HepG2 (cell line): ENCODE data around the gene FBXO33. TPM values are rescaled to one million over a fixed set of nuclear protein-coding genes. Genes with fewer than 3 reads are reported as not detected.

Experiments used
- ATAC-seq: fragments of 200-7000 bp; cut with Tn5 transposase; 3 replicates; pipeline ENCODE4 v1.9.1; 2020; ENCODE audit warnings: mild to moderate bottlenecking, moderate library complexity
- BruUV-seq: library from RNA; stranded (reverse); fragments of 400-500 nt; replicated peaks from 2 replicates; lab custom pipeline; 2021; lab: Mats Ljungman, UMichigan
- CTCF ChIA-PET: fragments of 300-600 bp; formaldehyde crosslinking; extraction: SDS; loops from one replicate; lab custom pipeline; 2021; ENCODE audit warnings: low total read pairs, inconsistent platforms, low intra/inter-chr PET ratio; lab: Yijun Ruan, JAX
- POLR2A ChIA-PET: fragments of 350-600 bp; sonication (Branson Sonifier 250); formaldehyde crosslinking; loops from one replicate; lab custom pipeline; 2020; ENCODE audit warnings: antibody characterized with exemption, inconsistent platforms; lab: Yijun Ruan, JAX
- DNase-seq: peaks from one replicate; pipeline ENCODE4 v3.0.0-alpha.2; 2015; ENCODE audit warnings: low spot score
- FAIRE-seq: peaks from 3 replicates; lab custom pipeline; 2011; peaks lifted over from hg19 to GRCh38; lab: Jason Lieb, UNC
- H2AFZ ChIP-seq: one replicate; pipeline ENCODE4 v1.6.1; 2011; ENCODE audit warnings: low read length, inconsistent platforms
- H3K27ac ChIP-seq: fragments of 300-600 bp; 3 replicates; pipeline ENCODE4 v1.8.0; 2011; ENCODE audit warnings: mixed run types, mild to moderate bottlenecking, mixed read lengths, low read length, inconsistent platforms; ENCODE audit not compliant: insufficient read depth; ENCODE audit errors: extremely low read length
- H3K27me3 ChIP-seq, 2 experiments: fragments of 200-600 bp in 1 of 2; 2 replicates in 1 of 2; 3 replicates in 1 of 2; pipeline versions ENCODE4 v1.6.0 to v1.8.0; 2011; ENCODE audit warnings: low read length in 2 of 2, mild to moderate bottlenecking in 2 of 2, moderate library complexity in 2 of 2, inconsistent platforms in 1 of 2; ENCODE audit not compliant: insufficient read depth in 2 of 2, control insufficient read depth in 1 of 2
- H3K36me3 ChIP-seq, 2 experiments: fragments of 200-600 bp in 1 of 2; replicated peaks in 1 of 2; 2 replicates in 1 of 2; 3 replicates in 1 of 2; pipeline versions ENCODE4 v1.5.1 to v1.8.0; 2011; ENCODE audit warnings: low read length in 2 of 2, inconsistent platforms in 1 of 2; ENCODE audit not compliant: insufficient read depth in 2 of 2, control insufficient read depth in 1 of 2
- H3K4me1 ChIP-seq: 2 replicates; pipeline ENCODE4 v1.5.1; 2012; ENCODE audit warnings: low read length, inconsistent platforms; ENCODE audit not compliant: insufficient read depth
- H3K4me2 ChIP-seq: 2 replicates; pipeline ENCODE4 v1.6.0; 2011; ENCODE audit warnings: low read depth, low read length, inconsistent platforms
- H3K4me3 ChIP-seq, 3 experiments: fragments of 200-600 bp in 1 of 3; sonication (generic), shearing (Covaris generic) in 1 of 3; replicated peaks in 1 of 3; 2 replicates each; pipeline ENCODE4 v1.5.1; 2011 to 2016; ENCODE audit warnings: low read length in 3 of 3, inconsistent platforms in 2 of 3, low read depth in 2 of 3, mild to moderate bottlenecking in 2 of 3, control low read depth in 1 of 3, mixed read lengths in 1 of 3; ENCODE audit not compliant: insufficient read depth in 1 of 3
- H3K79me2 ChIP-seq: one replicate; pipeline ENCODE4 v1.6.1; 2011; ENCODE audit warnings: low read length, inconsistent platforms; ENCODE audit not compliant: insufficient read depth
- H3K9ac ChIP-seq: 2 replicates; pipeline ENCODE4 v1.6.0; 2011; ENCODE audit warnings: mild to moderate bottlenecking, low read depth, low read length, inconsistent platforms; ENCODE audit not compliant: insufficient read depth
- H3K9me3 ChIP-seq: 2 replicates; pipeline ENCODE4 v1.5.1; 2012; ENCODE audit warnings: mild to moderate bottlenecking, low read length
- H4K20me1 ChIP-seq: 2 replicates; pipeline ENCODE4 v1.6.0; 2011; ENCODE audit warnings: inconsistent platforms, mild to moderate bottlenecking, low read length, moderate library complexity; ENCODE audit not compliant: insufficient read depth
- HNF4G ChIP-seq, 2 experiments: sonication (generic) in 1 of 2; formaldehyde crosslinking in 1 of 2; IDR thresholded peaks; 2 replicates each; pipeline versions ENCODE4 v1.4.0 to v1.6.1; 2011 to 2020; ENCODE audit warnings: borderline replicate concordance in 2 of 2, low read depth in 2 of 2, mild to moderate bottlenecking in 2 of 2, low read length in 1 of 2, missing genetic modification reagents in 1 of 2, moderate library complexity in 1 of 2
- JARID2 ChIP-seq: sonication (generic); formaldehyde crosslinking; IDR thresholded peaks from 2 replicates; pipeline ENCODE4 v1.8.1; 2023; ENCODE audit warnings: missing genetic modification reagents, inconsistent platforms; ENCODE audit not compliant: insufficient replicate concordance
- PPARG ChIP-seq: conservative IDR thresholded peaks from 2 replicates; pipeline ENCODE4 v1.6.1; 2016; ENCODE audit warnings: missing biosample characterization, missing genetic modification reagents
- ZBTB1 ChIP-seq: sonication (generic); formaldehyde crosslinking; IDR thresholded peaks from 2 replicates; pipeline ENCODE4 v1.4.0; 2020; ENCODE audit warnings: missing genetic modification reagents, borderline replicate concordance
- ZBTB38 ChIP-seq: sonication (generic); formaldehyde crosslinking; IDR thresholded peaks from 2 replicates; pipeline ENCODE4 v1.5.1; 2020; ENCODE audit warnings: mild to moderate bottlenecking, missing genetic modification reagents
- ZNF441 ChIP-seq: sonication (generic); formaldehyde crosslinking; IDR thresholded peaks from 2 replicates; pipeline ENCODE4 v1.7.0; 2021; ENCODE audit warnings: missing genetic modification reagents, borderline replicate concordance
- ZNF660 ChIP-seq: sonication (generic); formaldehyde crosslinking; IDR thresholded peaks from 2 replicates; pipeline ENCODE4 v1.5.1; 2020; ENCODE audit warnings: mild to moderate bottlenecking, low read depth, missing genetic modification reagents, borderline replicate concordance
- ZNF670 ChIP-seq: sonication (generic); formaldehyde crosslinking; IDR thresholded peaks from 2 replicates; pipeline ENCODE4 v1.8.0; 2022; ENCODE audit warnings: mild to moderate bottlenecking, missing genetic modification reagents, borderline replicate concordance
- WGBS: methylation state at CpG from one replicate; pipeline ENCODE4 v1.1.6; 2017; ENCODE audit warnings: low lambda C conversion rate; 5-methylcytosine and 5-hydroxymethylcytosine counted together
- in situ Hi-C: cut with HindIII; loops from 2 replicates; pipeline ENCODE4 v1.10.0; 2017; ENCODE audit warnings: low pct_unique_long_range_greater_than_20kb; ENCODE audit not compliant: extremely low pct_ligation_motif_present
- intact Hi-C: fragments of 100-400 bp; cut with micrococcal nuclease; formaldehyde crosslinking; loops from one replicate; pipeline ENCODE4 v1.10.0; 2022; ENCODE audit not compliant: unreplicated experiment
- polyA plus RNA-seq, 8 experiments: library from polyadenylated mRNA; depleted of rRNA in 3 of 8; stranded (reverse) in 7 of 8; unstranded in 1 of 8; fragments of >200 nt; fragmentation: Illumina TruSeq in 4 of 8; extraction: Trizol in 4 of 8; gene quantifications; 2 replicates each; pipeline versions ENCODE4 v1.2.1 to v1.2.3, GENCODE V29; 2011 to 2016; ENCODE audit warnings: low read depth in 4 of 8, missing spikeins in 1 of 8, mixed read lengths in 1 of 8; ENCODE audit not compliant: insufficient read depth in 1 of 8
- total RNA-seq, 5 experiments: library from RNA; depleted of rRNA; stranded (reverse); fragments of >200 nt; fragmentation: Illumina TruSeq; extraction: Trizol; gene quantifications; 2 replicates each; pipeline ENCODE4 v1.2.3, GENCODE V29; 2016; ENCODE audit warnings: low read depth in 1 of 5
- TF ChIP-seq, protein P1 (sequence below): sonication (generic); formaldehyde crosslinking; IDR thresholded peaks from 2 replicates; pipeline ENCODE4 v1.9.0; 2021; ENCODE audit warnings: mild to moderate bottlenecking, missing genetic modification reagents
- TF ChIP-seq, protein P2 (sequence below): IDR thresholded peaks from 2 replicates; pipeline ENCODE4 v1.6.1; 2016; ENCODE audit warnings: missing compliant biosample characterization, missing genetic modification reagents, borderline replicate concordance
- TF ChIP-seq, protein P3 (sequence below): sonication (generic); formaldehyde crosslinking; IDR thresholded peaks from 2 replicates; pipeline ENCODE4 v1.4.0; 2020; ENCODE audit warnings: mild to moderate bottlenecking, missing genetic modification reagents

The FBXO33 gene
- total and polyA plus RNA-seq, 2 of the 13 experiments (the other 11 are each of a cell fraction or from before 2014, with no cell fraction given): 15.5 to 16.9 TPM

DNA sequence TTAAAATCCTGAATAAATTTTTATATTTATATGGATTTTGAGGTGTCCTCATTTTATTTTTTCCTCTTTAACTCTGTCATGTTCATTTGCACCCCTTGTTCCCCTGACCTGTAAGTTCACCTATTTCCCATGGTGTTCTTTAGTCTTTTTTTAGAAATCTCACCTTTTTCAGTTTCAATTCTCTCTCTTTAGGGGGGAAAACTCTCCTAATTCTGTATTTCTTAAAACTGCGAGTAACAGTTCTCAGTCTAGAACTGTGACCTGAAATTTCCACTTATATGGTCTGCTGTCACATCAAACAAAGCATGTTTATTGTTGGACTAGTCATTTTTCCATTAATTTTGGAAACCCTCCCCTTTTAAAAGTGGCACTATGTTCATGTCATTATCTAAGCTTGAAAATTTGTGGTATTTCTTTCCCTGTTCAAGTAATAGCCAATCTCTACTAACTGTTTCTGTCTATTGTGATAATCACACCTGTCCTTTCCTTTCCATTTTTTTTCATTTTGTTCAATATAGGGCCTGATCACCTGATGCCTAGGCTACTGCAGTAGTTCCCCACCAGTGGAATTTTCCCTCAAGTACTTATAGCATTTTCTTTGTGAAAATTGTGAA, 14.0 kb upstream of the FBXO33 start:
- H3K36me3 ChIP-seq: no peaks in the 10 kb centered on the region
- no TSS peak for BruUV-seq
- no peaks in the 10 kb centered on the region for H4K20me1 ChIP-seq
- POLR2A ChIA-PET: no interaction called here
- no peaks in the 10 kb centered on the region for H3K27me3 ChIP-seq
- 55% methylated on average over 1 of the region's 1 CpG for WGBS
- no peaks in the 10 kb centered on the region for H3K9me3 ChIP-seq
- H3K4me3 ChIP-seq: no peak overlapping the region
- ATAC-seq (no peak), FAIRE-seq (no peak), DNase-seq (no peak)
- in situ Hi-C loops (no loop called here), intact Hi-C loops (no loop called here)
- H3K79me2 ChIP-seq: no peaks in the 10 kb centered on the region
- no peak overlapping the region for H3K9ac ChIP-seq
- no peak overlapping the region for H3K27ac ChIP-seq
- CTCF ChIA-PET: no interaction called here
- H2AFZ ChIP-seq: no peak overlapping the region
- H3K4me2 ChIP-seq: no peak overlapping the region
- peaks cover 23% of the 10 kb centered on the region for H3K4me1 ChIP-seq
- TF ChIP-seq ZBTB1 (CRISPR knock-in tag) (no peak), ZNF441 (CRISPR knock-in tag) (no peak), HNF4G (IDR thresholded peaks at IDR 0.05; ENCODE audit: borderline replicate concordance, low read depth, low read length) (no peak), HNF4G (CRISPR knock-in tag; IDR thresholded peaks at IDR 0.05; ENCODE audit: borderline replicate concordance, low read depth) (no peak), ZBTB38 (CRISPR knock-in tag) (no peak), JARID2 (CRISPR knock-in tag) (no peak), ZNF660 (CRISPR knock-in tag) (no peak), ZNF670 (CRISPR knock-in tag) (no peak), PPARG (CRISPR knock-in tag) (no peak)
- TF ChIP-seq, protein P1, sequence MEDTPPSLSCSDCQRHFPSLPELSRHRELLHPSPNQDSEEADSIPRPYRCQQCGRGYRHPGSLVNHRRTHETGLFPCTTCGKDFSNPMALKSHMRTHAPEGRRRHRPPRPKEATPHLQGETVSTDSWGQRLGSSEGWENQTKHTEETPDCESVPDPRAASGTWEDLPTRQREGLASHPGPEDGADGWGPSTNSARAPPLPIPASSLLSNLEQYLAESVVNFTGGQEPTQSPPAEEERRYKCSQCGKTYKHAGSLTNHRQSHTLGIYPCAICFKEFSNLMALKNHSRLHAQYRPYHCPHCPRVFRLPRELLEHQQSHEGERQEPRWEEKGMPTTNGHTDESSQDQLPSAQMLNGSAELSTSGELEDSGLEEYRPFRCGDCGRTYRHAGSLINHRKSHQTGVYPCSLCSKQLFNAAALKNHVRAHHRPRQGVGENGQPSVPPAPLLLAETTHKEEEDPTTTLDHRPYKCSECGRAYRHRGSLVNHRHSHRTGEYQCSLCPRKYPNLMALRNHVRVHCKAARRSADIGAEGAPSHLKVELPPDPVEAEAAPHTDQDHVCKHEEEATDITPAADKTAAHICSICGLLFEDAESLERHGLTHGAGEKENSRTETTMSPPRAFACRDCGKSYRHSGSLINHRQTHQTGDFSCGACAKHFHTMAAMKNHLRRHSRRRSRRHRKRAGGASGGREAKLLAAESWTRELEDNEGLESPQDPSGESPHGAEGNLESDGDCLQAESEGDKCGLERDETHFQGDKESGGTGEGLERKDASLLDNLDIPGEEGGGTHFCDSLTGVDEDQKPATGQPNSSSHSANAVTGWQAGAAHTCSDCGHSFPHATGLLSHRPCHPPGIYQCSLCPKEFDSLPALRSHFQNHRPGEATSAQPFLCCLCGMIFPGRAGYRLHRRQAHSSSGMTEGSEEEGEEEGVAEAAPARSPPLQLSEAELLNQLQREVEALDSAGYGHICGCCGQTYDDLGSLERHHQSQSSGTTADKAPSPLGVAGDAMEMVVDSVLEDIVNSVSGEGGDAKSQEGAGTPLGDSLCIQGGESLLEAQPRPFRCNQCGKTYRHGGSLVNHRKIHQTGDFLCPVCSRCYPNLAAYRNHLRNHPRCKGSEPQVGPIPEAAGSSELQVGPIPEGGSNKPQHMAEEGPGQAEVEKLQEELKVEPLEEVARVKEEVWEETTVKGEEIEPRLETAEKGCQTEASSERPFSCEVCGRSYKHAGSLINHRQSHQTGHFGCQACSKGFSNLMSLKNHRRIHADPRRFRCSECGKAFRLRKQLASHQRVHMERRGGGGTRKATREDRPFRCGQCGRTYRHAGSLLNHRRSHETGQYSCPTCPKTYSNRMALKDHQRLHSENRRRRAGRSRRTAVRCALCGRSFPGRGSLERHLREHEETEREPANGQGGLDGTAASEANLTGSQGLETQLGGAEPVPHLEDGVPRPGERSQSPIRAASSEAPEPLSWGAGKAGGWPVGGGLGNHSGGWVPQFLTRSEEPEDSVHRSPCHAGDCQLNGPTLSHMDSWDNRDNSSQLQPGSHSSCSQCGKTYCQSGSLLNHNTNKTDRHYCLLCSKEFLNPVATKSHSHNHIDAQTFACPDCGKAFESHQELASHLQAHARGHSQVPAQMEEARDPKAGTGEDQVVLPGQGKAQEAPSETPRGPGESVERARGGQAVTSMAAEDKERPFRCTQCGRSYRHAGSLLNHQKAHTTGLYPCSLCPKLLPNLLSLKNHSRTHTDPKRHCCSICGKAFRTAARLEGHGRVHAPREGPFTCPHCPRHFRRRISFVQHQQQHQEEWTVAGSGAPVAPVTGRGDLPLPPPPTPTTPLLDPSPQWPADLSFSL (CRISPR knock-in tag): no peak
- TF ChIP-seq, protein P2, sequence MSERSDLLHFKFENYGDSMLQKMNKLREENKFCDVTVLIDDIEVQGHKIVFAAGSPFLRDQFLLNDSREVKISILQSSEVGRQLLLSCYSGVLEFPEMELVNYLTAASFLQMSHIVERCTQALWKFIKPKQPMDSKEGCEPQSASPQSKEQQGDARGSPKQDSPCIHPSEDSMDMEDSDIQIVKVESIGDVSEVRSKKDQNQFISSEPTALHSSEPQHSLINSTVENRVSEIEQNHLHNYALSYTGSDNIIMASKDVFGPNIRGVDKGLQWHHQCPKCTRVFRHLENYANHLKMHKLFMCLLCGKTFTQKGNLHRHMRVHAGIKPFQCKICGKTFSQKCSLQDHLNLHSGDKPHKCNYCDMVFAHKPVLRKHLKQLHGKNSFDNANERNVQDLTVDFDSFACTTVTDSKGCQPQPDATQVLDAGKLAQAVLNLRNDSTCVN (CRISPR knock-in tag): no peak
- TF ChIP-seq, protein P3, sequence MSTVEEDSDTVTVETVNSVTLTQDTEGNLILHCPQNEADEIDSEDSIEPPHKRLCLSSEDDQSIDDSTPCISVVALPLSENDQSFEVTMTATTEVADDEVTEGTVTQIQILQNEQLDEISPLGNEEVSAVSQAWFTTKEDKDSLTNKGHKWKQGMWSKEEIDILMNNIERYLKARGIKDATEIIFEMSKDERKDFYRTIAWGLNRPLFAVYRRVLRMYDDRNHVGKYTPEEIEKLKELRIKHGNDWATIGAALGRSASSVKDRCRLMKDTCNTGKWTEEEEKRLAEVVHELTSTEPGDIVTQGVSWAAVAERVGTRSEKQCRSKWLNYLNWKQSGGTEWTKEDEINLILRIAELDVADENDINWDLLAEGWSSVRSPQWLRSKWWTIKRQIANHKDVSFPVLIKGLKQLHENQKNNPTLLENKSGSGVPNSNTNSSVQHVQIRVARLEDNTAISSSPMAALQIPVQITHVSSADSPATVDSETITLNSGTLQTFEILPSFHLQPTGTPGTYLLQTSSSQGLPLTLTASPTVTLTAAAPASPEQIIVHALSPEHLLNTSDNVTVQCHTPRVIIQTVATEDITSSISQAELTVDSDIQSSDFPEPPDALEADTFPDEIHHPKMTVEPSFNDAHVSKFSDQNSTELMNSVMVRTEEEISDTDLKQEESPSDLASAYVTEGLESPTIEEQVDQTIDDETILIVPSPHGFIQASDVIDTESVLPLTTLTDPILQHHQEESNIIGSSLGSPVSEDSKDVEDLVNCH: no peak
